GM19240 (cell line): Measurements from ENCODE around the gene S1PR5.
"Not testable (repeated sequence)": the region's sequence is repeated elsewhere in the genome, so short reads cannot be mapped to it uniquely, and the experiment has no call there.

ENCODE experiments used
- DNase-seq: peaks from one replicate; pipeline ENCODE4 v3.0.0; 2011; ENCODE audit warnings: low spot score; ENCODE audit not compliant: insufficient read length

S1PR5 gene, protein sequence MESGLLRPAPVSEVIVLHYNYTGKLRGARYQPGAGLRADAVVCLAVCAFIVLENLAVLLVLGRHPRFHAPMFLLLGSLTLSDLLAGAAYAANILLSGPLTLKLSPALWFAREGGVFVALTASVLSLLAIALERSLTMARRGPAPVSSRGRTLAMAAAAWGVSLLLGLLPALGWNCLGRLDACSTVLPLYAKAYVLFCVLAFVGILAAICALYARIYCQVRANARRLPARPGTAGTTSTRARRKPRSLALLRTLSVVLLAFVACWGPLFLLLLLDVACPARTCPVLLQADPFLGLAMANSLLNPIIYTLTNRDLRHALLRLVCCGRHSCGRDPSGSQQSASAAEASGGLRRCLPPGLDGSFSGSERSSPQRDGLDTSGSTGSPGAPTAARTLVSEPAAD

DNA sequence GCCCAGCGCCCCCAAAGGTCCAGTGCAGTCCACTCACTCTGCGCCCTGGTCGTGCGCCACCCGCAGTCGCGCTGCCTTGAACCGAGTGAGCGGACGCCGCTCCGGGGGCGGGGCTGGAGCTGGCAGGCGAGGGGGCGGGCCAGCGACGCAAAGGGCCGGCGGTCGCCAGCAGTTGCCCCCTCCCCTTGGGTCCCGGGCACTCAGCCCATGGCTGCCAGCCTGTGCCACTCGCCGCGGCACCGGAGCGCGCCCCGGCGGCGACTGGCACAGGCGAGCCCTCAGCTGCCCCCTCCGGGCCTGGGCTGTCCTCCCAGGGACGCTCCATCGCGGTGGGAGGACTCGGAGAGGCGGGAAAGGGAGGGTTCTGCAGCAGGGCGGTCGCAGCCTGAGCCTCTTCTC is at the start of gene S1PR5:
S1PR5 (minus strand) TSS at position 87 of the 399 bp plus-strand sequence. CDS start 2,436 bp downstream, outside the sequence.
- DNase-seq = no peak

DNA sequence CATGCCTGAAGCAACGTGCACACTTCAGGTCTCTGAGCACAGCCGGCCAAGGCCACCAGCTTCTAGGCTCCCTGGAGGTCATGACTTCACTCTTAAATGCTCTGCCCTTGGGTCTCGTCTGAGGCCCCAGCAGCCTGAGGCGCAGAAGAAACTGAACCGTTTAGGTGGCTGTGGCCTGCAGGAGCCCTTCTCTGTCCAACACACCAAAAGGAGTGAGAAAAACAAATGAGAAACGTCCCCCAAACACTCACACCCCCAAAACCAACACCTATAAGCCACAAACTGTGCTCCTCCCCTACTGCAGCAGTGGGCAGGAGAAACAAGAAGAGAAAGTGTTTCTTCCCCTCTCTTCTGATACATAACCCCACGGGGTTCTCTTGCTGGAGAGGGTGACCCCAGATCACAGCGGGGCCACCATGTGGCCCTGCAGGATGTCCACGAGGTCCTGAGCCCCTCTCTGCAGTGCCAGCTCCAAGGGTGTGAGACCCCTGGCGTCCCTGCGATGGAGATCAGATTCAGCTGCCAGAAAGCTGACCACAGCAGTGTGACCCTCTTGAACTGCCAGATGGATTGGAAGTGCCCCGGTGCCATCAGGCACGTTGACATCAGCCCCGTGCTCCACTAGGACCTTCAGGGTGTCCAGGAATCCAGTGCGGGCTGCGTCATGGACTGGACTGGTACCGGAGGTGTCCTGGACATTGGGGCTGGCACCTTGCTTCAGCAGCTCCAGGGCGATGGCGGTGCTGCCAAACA is 49.6 kb upstream of the S1PR5 start:
- DNase-seq = peak; percentile 51

DNA sequence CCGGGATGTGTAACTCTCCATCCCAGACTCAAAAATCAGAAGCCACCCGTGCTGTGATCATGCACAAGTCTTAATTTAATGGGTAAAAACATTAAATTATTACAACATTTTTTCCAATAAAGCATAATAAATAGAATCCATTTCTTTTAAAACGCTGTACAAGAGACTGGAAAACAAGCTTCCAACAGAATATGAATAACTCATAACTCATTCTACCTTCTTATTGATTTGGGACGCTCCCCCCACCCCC is 49.1 kb upstream of the S1PR5 start:
- DNase-seq = no peak

DNA sequence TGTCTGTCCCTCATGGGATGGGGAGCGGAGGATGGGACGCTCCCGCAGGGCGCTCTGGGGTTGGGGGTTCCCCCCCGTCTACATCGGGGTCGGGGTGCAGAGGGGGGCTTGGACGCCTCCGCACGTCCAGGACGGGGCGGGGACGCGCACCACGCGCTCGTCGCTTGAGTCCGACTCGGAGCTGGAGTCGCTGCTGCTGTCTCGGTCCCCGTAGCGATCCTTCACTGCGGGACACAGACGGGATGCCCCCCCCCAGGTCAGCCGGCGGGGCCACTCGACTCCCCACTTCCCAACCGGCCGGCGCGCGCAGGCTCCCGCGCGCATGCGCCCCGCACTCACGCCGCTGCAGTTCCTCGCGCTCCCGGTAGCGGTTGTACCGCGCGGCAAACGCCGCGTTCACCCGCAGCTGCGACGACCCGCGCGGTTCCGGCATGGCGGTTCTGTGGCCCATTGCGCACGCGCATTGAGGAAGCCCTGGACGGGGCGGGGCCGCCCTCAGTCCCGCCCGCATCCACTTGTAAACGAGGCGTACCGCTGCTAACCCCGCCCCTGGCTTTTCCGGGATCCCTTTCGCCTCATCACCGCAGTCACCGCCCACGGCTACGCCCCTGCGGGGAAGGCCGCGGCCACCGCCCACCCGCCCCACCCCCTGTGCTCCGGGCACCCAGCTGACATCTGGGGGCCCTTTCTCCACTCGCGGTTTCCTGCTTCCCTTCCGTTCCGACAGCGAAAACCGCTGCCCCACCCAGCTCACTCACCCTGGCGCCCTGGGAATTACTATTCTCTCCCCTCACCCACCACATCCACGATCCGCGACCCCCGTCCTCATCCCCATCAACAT is 48.5 kb upstream of the S1PR5 start, which contains the start of gene KRI1:
KRI1 (minus strand) TSS at position 444 of the 841 bp plus-strand sequence; CDS start at position 433, 11 bp downstream.
- DNase-seq = peak; percentile 92

DNA sequence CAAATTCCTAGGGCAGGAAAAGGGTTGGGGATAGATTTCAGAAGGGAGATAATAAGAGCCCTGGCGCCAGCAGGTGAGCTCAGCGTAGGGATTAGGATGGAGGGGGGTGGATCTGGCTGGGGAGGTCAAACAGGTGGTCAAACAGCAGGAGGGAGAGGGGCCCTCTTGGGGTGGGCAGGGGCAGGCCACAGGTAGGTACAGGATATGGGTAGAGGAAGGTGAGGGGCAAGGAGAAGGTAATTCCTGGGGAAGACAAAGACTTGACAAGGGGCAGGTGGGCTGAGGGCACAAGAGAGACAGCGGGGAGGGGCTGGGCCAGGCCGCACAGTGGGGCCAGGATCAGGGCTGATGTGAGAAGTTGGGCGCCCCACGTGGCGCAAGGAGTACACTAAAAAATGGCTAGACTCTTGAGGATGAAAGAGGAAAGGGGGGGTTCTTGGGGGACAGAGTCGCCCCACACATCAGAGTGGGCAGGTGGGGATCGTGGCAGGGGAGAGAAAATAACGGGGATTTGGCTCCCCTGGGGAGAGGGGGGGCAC is 47.9 kb upstream of the S1PR5 start:
- peak; percentile 77 for DNase-seq

DNA sequence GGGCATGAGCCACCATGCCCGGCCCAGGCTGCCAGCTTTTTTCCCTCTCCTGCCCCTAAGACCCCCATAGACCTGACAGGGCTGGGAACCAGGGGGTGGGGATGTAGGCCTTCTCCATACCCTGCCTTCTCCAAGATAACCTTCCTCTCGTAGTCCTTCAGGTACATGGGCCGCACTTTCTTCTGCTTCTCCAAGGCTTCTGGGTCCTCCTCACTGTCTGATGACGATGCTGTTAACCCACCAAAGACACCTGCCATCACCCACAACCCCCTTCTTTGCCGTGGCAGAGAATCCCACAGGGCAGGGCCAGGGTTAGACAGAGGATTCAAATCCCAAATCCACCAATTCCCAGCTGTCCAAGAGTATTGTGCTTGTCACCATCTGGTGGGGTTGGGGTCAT is 45.4 kb upstream of the S1PR5 start:
- DNase-seq = no peak

DNA sequence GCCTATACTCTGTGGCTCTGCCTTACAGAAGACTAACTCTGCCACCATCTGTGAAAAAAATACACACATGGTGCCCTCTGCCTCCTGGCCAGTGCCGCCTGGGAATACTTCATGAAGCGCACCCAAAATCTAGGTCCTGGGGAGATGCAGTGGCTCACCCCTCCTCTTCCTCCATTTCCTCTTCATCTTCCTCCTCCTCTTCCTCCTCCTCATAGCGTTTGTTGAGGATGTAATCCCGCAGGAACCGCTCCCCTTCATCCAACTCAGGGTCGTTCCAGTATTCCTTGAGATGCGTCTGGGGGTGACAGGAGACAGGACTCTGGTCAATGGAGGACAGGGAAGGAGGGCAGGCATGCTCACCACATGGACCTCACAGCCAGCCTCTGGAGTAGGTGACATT is 42.9 kb upstream of the S1PR5 start:
- no peak for DNase-seq

DNA sequence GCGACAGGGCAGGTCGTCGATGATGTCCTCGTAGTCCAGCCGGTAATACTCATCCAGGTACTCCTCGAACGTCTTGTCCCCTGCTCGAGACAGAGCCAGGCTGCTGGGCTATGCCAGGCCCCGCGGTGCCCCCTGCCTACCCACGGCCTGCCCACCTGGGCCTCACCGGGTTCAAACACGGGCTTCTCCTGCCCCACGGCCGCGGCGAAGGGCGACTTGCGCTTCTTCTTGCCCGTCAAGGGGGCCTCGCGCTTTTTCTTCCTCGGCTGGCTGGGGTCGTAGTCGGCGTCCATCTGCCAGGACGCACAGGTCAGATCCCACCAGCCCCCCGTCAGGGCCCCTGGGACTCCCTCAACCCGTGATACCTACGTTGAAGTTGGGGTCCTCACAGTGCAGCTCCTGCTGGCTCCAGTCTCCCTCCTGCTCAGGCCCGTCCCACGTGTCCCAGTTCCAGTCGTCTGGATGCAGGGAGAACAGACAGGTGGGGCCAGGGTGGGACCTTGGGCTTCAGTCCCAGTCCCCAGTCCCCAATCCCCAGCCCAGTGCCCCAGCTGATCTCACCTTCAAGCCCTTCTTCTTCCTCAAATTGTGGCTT is 40.5 kb upstream of the S1PR5 start:
- no peak for DNase-seq

DNA sequence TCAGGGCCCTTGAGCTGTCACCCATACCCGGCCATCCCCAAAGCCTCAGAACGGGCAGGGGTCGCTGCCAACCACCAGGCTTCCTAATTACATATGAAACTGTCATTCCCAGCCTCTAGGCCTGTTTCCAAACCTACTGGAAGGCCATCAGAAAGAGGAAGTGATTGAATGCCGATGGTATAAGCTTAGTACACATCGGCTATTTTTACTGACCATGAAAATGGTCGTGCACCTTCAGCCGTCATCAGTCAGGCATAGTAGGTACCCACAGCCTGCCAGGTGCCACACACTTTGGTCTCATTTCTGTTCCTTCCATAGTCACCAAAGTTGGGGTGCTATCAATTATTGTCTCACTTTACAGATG is 38.3 kb upstream of the S1PR5 start:
- no peak for DNase-seq

DNA sequence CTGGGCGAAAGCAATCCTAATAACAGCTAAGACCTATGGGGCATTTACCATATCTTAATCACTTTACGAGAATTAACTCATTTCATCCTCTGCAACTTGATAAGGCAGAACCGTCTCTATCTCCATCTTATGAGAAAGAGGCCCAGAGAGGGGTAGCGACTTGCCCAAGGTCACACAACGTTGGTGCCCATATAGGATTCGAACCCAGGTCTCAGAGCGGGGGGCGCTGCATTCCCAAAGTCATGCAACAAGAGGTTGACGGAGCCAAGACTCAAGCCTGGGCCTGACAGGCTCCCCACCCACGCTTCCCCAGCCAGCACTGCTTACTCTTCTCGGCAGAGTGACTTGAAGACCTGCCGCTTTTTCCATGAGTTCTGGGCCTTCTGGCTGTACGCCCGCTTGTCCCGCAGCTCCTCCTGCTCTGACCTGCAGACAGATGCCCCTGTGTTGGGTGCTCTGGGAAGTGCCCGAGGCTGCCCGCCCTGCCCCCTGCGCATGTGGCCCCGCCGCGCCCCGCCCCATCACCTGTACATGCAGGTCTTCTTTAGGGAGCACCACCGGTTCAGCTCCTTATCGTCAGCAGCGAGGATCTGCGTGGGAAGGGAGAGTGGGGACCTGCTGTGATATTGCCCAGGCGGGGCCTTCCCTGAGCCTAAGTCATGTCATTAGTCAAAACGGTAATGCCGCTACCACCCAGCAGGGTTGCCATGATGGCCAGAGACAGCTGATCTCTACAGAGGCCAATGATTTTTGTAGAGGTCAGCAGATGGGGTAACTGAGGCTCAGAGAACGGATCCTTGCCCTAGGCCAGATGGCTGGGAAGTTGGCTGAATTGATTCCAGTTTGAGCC is 37.7 kb upstream of the S1PR5 start:
- DNase-seq = no peak

DNA sequence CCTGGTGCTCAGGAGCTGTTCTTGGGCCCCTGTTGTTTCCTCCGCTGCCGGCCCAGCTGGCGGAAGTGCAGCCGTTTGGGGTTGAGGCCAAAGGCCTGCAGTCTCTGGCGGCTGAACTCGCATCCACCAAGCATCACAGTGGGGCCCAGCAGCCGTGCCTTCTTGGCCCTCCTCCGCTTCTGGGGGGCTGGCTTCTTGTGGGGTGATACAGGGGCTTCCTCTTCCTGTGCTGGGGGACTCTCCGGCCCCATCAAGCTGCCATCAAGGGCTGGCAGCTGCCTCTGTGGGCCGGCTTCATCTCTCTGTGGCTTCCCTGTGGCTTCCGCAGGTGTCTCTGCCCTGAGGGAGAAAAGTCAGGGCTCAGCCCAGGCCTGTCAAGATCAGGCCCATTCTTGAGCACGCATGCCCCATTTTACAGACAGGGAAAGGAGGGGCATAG is 36.7 kb upstream of the S1PR5 start:
- peak; percentile 64 for DNase-seq

DNA sequence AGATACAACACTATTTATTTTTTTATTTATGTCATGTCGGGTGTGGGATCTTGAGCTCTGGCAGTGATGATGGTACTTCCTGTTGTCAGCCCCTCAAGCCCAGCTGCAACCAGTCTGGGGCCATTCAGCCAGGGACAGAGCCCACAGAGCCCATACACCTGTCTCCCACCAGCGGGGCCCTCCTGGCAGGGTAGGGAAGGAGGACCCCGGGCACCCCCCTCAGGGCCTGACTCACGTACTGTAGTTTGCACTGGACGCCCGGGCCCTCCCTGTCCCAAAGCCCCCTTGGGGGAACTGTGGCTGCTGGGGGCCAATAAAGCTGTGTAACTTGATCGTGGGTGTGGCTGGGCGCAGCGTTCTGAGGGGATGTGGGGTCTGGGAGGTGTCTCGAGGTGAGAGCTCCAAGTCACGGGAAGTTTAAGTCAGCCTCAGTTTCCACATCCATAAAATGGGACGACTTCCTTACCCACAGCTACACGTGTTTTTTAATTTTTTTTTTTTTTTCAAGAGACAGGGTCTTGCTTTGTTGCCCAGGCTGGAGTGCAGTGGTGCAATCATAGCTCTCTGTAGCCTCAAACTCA is 35.9 kb upstream of the S1PR5 start:
- DNase-seq = no peak

DNA sequence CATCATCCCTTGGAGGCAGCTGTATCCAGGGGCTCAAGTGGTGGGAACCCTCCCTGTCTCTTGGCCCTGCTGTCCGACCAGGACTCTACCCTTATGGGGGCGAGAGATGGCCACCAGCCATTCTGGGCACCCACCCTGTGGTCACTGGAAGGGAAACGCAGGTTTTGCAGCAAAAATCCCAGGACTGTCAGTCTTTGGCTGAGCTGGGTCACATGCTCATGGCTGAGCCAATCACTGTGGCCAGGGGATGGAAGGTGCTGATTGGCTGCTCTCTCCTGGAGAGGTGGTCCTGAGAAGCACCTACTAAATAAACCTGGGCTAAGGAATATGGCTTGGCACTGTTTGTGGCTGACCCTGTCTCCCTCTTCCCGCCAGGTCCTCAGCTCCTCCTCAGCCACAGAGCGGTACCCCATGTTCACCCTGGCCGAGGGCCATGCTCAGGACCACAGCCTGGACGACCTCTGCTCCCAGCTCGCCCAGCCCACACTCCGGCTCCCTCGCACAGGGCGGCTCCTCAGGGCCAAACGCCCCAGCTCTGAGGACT is 35.3 kb upstream of the S1PR5 start:
- DNase-seq = no peak

DNA sequence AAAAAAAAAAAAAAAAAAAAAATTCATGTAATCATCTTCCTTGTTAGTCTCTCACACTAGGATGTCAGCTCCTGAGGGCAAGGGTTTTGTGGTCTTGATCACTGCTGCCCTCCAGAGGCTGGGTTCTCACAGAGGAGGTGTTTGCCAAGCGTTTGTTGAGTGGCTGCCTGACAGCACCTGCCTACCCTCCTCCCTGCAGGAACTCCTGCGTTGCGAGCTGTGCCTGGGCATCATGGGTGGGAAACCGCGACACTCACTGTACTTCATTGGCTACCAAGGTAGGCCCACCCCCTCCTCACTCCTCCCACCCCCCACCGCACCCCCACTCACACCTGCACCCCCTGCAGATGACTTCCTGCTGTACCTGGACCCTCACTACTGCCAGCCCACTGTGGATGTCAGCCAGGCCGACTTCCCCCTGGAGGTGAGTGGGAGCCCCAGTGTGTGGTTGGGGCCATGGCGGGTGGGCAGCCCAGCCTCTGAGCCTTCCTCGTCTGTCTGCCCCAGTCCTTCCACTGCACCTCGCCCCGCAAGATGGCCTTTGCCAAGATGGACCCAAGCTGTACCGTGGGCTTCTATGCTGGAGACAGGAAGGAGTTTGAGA is 34.6 kb upstream of the S1PR5 start:
- DNase-seq = no peak

DNA sequence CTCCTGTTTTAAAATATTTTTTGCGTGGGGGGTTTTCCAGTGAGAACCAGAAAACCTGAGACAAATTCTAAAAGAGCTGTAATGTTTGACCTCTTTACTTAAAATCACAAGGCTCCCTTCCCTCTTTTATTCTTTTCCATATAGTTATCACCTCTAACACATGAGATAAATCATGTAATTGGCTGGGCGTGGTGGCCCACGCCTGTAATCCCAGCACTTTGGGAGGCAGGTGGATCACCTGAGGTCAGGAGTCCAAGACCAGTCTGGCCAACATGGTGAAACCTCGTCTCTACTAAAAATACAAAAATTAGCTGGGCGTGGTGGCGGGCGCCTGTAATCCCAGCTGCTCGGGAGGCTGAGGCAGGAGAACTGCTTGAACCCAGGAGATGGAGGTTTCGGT is 33.8 kb upstream of the S1PR5 start:
- DNase-seq = not testable (repeated sequence)

DNA sequence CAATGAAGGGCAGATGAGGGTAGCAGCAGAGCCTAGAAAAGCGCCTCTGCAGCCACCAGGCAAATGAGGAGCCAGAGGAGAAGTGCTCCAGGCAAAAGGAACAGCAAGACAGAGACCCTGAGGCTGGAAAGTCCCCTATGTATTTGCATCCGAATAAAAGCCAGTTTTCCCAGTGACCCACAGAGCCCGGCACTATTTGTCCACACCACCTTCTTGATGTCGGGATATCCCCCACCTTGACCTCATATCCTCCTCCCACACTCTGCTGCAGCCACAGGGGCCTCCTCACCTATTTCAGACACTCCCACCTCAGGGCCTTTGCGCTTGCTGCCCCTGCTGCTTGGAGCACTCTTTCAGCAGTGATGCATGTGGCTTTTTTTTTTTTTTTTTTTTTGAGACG is 33.1 kb upstream of the S1PR5 start:
- no peak for DNase-seq

DNA sequence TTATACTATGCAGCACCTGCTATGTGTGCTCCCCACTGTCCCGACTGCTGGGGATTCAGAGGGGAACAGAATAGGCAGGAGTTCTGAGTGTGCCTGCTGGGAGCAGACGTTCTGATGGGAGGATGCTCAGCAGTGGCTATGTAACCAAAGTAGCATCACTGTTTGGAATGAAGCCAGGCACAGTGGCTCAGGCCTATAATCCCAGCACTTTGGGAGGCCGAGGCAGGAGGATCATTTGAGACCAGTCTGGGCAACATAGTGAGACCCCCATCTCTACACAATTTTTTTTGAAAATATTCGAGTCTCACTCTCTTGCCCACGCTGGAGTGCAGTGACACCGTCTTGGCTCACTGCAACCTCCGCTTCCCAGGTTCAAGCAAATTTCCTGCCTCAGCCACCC is 32.5 kb upstream of the S1PR5 start:
- DNase-seq = no peak

DNA sequence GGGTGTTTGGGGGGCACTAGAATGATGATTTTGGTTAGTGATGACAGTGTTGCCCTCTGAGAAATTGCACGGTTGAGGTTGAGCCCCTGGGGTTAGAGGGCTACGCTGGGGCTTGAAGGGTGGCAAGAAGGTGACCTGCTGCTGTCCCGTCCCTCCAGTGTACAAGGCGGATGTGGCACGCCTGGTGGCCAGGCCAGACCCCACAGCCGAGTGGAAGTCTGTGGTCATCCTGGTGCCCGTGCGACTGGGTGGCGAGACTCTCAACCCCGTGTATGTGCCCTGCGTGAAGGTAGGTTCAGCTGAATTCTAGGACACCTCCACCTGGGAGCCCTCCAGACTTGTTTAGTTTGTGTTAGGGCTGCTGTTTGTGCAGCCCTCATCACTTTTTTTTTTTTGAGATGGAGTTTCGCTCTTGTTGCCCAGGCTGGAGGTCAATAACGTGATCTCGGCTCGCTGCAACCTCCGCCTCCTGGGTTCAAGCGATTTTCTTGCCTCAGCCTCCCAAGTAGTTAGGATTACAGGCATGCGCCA is 31.6 kb upstream of the S1PR5 start:
- no peak for DNase-seq

DNA sequence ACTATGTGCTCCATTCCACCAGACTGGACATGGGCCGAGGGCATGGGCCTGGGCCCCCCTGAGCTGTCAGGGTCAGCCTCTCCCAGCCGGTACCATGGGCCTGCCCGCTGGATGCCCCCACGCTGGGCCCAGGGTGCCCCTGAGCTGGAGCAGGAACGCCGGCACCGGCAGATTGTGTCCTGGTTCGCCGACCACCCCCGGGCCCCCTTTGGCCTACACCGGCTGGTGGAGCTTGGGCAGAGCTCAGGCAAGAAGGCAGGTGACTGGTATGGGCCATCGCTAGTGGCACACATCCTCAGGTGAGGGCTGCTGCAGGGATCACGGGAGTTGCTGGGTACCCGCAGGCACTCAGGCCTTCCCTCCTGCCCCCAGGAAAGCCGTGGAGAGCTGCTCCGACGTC is 29.6 kb upstream of the S1PR5 start:
- DNase-seq = no peak
